HEK293 (cell line): ENCODE measurements around the gene SARS1.

Source experiments
- ATF2 ChIP-seq: fragments of 450-650 bp; formaldehyde crosslinking; IDR thresholded peaks from 2 replicates; pipeline ENCODE4 v1.5.1; 2016; ENCODE audit warnings: missing biosample characterization, missing genetic modification characterization, low read depth
- PBX3 ChIP-seq: sonication (generic); formaldehyde crosslinking; IDR thresholded peaks from 2 replicates; pipeline ENCODE4 v1.8.1; 2022; ENCODE audit warnings: mild to moderate bottlenecking, moderate library complexity, missing genetic modification reagents
- ZNF146 ChIP-seq: fragments of 450-650 bp; formaldehyde crosslinking; IDR thresholded peaks from 2 replicates; pipeline ENCODE4 v1.5.1; 2016; ENCODE audit warnings: missing biosample characterization, missing genetic modification characterization
- ZNF24 ChIP-seq: fragments of 450-650 bp; formaldehyde crosslinking; IDR thresholded peaks from 2 replicates; pipeline ENCODE4 v1.5.1; 2016; ENCODE audit warnings: missing biosample characterization, missing genetic modification characterization
- ZNF274 ChIP-seq, 2 experiments: fragments of 200-500 bp in 1 of 2; fragments of 450-650 bp in 1 of 2; sonication (Bioruptor generic) in 1 of 2; formaldehyde crosslinking in 1 of 2; IDR thresholded peaks; 2 replicates each; pipeline versions ENCODE4 v1.5.1 to v1.6.1; 2014 to 2016; ENCODE audit warnings: borderline replicate concordance in 1 of 2, inconsistent platforms in 1 of 2, low read length in 1 of 2, missing biosample characterization in 1 of 2, missing genetic modification characterization in 1 of 2
- ZNF394 ChIP-seq: fragments of 450-650 bp; formaldehyde crosslinking; IDR thresholded peaks from 2 replicates; pipeline ENCODE4 v1.5.1; 2016; ENCODE audit warnings: missing biosample characterization, missing genetic modification characterization, mild to moderate bottlenecking, moderate library complexity, borderline replicate concordance
- ZNF423 ChIP-seq: fragments of 450-650 bp; formaldehyde crosslinking; IDR thresholded peaks from 2 replicates; pipeline ENCODE4 v1.5.1; 2016; ENCODE audit warnings: missing biosample characterization, missing genetic modification characterization
- ZNF530 ChIP-seq: fragments of 450-650 bp; formaldehyde crosslinking; IDR thresholded peaks from 2 replicates; pipeline ENCODE4 v1.5.1; 2016; ENCODE audit warnings: low read depth, missing biosample characterization, missing genetic modification characterization
- ZNF558 ChIP-seq: fragments of 450-650 bp; formaldehyde crosslinking; IDR thresholded peaks from 2 replicates; pipeline ENCODE4 v1.5.1; 2016; ENCODE audit warnings: missing biosample characterization, missing genetic modification characterization
- ZNF624 ChIP-seq: fragments of 450-650 bp; formaldehyde crosslinking; IDR thresholded peaks from 2 replicates; pipeline ENCODE4 v1.5.1; 2017; ENCODE audit warnings: missing biosample characterization, missing genetic modification characterization
- ZSCAN23 ChIP-seq: fragments of 450-650 bp; formaldehyde crosslinking; IDR thresholded peaks from 2 replicates; pipeline ENCODE4 v1.5.1; 2016; ENCODE audit warnings: missing biosample characterization, missing genetic modification characterization

- TF ChIP-seq ZNF558 (tag by site-specific recombination) (no peak), ZNF146 (tag by site-specific recombination) (no peak), ZNF423 (tag by site-specific recombination) (no peak), ZNF24 (tag by site-specific recombination) (no peak), ATF2 (tag by site-specific recombination) (no peak), ZSCAN23 (tag by site-specific recombination) (no peak), ZNF530 (tag by site-specific recombination) (no peak), ZNF624 (tag by site-specific recombination) (no peak), PBX3 (CRISPR knock-in tag) (no peak), ZNF394 (no peak), ZNF274 (IDR thresholded peaks at IDR 0.05; ENCODE audit: low read length) (no peak), ZNF274 (tag by site-specific recombination; IDR thresholded peaks at IDR 0.05; ENCODE audit: borderline replicate concordance) (no peak)
These were observed 31.9 kb upstream of the SARS1 start for GRCh38 chr1:109181807-109182163.
